DMS79 treated with DMSO at 0.1 percent for 48 hours (cell line): ENCODE data around the gene SLC25A4.
"Not testable (repeated sequence)": the region's sequence is repeated elsewhere in the genome, so short reads cannot be mapped to it uniquely, and the experiment has no call there.

Experiments
- DNase-seq: peaks from one replicate; lab custom pipeline; 2025; lab: John Stamatoyannopoulos, UW

SLC25A4 gene

DNA sequence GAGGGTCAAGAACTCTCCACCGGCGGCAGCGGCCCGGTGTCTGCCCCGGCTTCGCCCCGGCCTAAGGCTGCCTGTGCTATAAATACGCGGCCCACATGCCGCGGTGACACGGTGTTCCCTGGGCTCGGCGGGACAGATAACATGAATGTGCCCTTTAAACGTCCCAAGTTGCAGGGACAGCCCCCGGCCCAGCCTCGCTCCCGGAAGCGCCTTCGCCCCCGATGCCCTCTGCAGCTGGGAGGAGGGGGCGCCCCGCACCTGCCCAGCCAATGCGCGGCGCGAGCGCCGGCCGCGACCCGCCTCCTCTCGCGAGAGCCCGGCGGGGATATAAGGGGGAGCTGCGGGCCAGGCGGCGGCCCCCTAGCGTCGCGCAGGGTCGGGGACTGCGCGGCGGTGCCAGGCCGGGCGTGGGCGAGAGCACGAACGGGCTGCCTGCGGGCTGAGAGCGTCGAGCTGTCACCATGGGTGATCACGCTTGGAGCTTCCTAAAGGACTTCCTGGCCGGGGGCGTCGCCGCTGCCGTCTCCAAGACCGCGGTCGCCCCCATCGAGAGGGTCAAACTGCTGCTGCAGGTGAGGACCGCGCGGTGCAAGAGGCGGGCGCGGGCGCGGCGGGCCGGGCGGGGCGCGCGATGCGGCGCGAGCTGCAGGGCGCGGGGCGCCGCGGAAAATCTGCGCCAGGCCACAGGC lies at the start of gene SLC25A4:
Gene SLC25A4 (plus strand): TSS at position 355 of the 689 bp plus-strand sequence. CDS start 107 bp downstream, at position 462.
- DNase-seq = peak; percentile 39

DNA sequence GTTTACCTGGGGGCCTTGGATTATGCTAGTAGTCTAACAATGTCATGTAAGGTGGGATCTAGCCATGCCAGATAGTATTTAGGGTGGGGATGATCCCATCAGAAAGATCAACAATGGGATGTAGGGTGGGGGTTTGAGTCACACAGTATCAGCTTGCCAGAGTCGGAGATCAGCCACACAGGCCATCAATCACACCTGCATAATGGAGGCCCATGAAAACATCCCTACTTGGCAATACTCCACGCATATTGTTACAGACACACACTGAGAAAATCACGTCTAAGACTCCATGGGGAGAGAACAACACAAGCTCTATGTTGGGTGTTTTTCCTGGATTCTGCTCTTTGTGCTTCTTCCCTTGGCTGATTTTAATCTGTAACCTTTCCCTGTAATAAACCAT lies 49.5 kb upstream of the SLC25A4 start:
- no peak for DNase-seq

DNA sequence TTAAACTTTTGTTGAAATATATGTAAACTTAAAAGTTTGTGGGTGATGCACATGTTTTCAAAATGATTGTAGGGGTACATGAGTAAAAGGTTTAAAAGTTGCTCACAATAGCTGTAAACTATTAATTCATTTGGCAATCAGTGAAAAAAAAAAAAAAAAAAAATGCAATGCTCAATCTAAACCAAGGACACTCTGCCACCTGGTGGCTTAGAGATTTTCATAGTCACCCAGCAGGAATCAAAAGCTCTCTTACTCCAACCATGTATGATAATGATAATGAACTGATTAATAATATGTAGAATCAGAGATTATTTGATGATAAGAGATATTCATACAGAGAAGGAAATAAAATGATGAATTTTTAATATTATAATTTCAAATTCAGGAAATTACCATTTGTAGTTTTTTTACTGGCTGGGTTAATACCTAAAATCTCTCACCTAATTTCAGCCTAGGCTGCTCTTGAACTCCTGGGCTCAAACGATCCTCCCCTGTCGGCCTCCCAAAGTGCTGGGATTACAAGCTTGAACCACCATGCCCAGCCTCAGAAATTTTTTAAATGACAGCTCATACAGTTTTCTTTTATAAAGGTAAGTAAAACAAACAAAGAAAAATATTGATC lies 46.9 kb upstream of the SLC25A4 start:
- no peak for DNase-seq

GRCh38 chr4:185098474-185098873 lies 44.6 kb upstream of the SLC25A4 start:
- DNase-seq = no peak

- no peak for DNase-seq
Measured at GRCh38 chr4:185099024-185099682, 43.9 kb upstream of the SLC25A4 start.

DNA sequence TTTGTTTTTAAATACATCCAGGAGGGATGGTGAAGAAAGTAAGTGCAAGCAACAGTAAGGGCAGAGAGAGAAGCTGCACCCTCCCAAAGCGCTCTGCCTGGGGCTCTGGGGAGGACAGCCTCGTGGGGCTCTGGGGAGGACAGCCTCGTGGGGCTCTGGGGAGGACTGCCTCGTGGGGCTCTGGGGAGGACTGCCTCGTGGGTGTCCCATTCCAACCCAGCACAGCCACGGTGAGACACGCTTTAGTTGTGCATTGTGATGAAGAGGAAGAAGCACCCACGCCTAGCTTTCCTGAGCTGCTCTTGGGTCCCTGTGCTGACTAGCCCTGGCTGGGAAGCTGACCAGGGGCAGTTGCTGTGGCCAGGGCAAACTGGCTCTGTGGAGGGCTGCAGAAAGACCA lies 43.1 kb upstream of the SLC25A4 start:
- DNase-seq = no peak

DNA sequence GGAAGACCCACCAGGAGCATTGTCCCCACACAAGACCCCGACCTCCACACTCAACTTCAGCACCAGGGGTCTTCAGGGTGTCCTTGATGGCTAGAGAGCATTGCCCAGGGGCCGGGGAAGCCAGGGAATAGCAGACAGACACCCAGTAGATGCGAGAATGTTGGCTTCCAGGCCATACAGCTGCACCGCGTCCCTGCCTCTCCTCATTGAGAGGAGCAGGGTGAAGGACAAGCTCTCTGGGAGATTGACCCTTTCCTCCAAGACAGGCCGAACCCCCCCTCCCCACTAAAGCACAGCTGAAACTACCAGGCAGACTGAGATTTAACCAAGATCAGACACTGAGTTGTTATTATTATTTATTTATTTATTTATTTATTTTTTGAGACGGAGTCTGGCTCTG lies 42.6 kb upstream of the SLC25A4 start:
- DNase-seq = no peak

DNA sequence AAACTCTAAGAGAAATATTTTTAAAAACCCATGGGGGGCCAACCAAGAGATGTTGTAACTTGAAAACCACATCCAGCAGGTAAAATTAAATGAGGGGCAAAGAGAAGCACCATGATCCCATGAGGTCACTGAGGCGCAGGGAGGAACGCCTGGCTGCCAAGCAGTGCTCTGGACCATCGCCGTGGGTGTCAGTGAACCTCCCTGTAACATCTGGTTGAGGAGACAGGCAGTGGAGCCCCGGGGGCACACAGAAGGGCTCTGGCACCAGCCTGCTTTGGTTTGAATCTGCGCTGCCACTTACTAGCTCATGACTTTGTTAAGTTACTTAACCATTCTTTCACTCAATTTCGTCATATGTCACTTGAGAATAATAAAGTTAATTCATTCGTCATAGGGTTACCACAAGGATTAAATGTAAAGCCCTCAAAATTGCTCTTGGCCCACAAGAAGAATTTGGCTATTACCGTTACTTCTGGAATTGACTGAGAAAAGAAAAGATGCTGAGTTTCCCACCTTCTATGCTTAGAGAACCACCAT lies 41.6 kb upstream of the SLC25A4 start:
- no peak for DNase-seq

GRCh38 chr4:185104733-185105132 lies 38.3 kb upstream of the SLC25A4 start:
- DNase-seq = no peak

- DNase-seq = no peak
Measured at GRCh38 chr4:185106353-185106752, 36.7 kb upstream of the SLC25A4 start.

- not testable (repeated sequence) for DNase-seq
Measured at GRCh38 chr4:185107574-185107973, 35.5 kb upstream of the SLC25A4 start.

DNA sequence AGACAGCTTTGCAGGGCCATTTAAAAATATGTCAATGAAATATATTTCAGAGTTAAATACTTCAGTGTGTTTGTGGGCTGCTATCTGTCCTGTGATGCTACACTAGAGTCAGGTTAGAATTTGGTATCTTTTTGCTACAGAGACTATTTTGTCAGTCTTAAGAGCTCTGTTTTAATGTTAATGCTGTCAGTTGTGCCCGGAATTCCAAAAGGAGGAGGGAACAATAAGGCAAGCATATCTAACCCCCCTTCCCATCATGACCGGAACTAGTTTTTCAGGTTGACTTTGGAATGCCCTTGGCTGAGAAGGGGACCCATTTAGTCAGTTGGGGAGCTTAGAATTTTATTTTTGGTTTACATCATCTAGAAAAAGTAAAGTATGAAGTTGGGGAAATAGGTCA lies 34.9 kb upstream of the SLC25A4 start:
- DNase-seq = no peak

DNA sequence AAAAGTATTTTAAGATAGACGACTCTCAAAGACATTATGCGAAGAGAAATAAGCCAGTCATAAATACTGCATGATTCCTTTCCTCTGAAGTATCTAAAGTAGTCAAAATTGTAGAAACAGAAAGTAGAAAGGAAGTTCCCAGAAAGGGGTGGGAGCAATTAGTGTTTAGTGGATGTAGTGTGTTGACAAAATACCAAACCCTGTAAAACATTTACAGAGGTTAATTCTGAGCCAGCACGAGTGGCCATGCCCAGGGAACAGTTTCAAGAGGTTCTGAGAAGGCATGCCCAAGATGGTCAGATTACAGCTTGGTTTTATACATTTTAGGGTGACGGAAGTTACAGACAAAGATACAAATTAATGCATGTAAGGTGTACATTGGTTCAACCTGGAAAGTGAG lies 34.4 kb upstream of the SLC25A4 start:
- DNase-seq = no peak

GRCh38 chr4:185109736-185110135 lies 33.3 kb upstream of the SLC25A4 start:
- DNase-seq = no peak

GRCh38 chr4:185110375-185110823 lies 32.7 kb upstream of the SLC25A4 start:
- no peak for DNase-seq

GRCh38 chr4:185112104-185112503 lies 31.0 kb upstream of the SLC25A4 start:
- no peak for DNase-seq

GRCh38 chr4:185113340-185113739 lies 29.7 kb upstream of the SLC25A4 start:
- no peak for DNase-seq

DNA sequence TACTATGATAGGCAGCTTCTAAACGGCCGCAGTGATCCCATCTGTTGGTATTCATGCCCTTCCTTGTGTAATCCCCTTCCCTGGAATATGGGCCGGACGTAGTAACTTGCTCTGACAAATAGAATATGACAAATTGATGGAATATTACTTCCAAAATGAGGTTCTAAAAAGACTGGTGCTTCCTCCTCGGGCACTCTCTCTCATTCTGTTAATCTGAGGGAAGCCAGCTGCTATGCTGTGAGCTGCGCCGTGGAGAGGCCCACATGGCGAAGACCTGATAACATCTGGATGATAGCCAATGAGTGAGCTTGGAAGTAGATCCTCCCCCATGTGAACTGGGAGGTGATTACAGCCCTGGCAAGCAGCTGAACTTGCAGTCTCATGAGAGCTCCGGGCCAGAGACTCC lies 27.2 kb upstream of the SLC25A4 start:
- no peak for DNase-seq

GRCh38 chr4:185117300-185117934 lies 25.6 kb upstream of the SLC25A4 start:
- DNase-seq = no peak

DNA sequence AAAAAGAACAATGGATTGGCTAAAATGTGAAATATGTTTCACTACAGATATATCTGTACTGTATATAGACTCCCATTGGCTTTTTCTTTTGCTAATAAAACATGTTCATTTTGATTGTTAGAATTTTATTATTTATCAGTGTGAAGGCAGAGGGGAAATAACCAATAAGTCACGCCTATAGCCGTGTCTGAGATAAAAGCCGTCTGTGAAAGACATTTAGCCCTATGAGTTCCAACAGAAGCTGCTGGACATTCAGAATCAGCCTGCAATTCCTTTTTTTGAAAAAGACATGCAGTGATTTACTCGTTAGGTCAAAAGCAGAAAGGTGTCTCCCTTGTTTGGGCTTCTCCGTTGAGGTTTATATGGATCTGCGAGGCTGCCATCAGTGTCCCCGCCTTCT lies 24.2 kb upstream of the SLC25A4 start:
- DNase-seq = no peak

- DNase-seq = not testable (repeated sequence)
Measured at GRCh38 chr4:185119467-185119866, 23.6 kb upstream of the SLC25A4 start.

DNA sequence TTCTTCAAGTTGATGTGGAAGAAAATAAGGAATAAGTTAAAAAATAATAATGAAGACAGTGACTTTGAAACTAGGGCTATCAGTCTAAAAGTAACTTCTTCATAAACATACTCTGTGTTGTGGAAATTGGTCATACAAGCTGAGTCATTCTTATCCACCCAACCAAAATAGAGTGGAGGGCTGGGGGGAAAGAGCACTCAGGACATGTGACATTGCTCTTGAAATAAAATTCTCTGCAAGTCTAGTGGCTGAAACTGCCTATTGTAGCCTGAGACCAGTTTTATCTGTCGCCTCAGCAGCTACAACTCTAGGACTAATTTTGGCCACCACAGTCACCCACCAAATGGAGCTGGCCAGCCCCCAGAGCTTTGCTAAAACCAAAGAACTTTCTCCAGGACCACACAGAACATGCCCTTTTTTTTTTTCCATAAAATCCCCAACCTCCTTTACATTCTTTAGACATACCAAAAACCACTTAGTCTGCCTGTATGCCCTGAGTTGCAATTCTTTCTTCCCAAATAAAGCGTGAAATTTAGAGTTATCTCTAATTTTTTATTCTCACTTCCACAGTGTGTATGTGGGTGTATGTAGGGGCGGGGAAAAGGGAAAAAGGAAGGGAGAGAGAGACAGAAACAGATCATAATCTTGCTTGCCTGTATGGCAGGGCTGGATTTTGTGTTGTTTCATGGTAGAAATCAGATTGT lies 23.0 kb upstream of the SLC25A4 start:
- DNase-seq = no peak
